K562 (cell line): ENCODE results near the gene SLC2A4. TPM values are rescaled to one million over a fixed set of nuclear protein-coding genes. Genes with fewer than 3 reads are reported as not detected.

Experiments
- CBX2 ChIP-seq: fragments of 200-600 bp; sonication (generic); IDR thresholded peaks from one replicate; pipeline ENCODE4 v1.6.1; 2012; ENCODE audit warnings: mild to moderate bottlenecking, low read length, inconsistent platforms; ENCODE audit not compliant: insufficient read depth, poor library complexity, severe bottlenecking
- CC2D1A ChIP-seq: fragments of 450-650 bp; IDR thresholded peaks from 2 replicates; pipeline ENCODE4 v1.6.1; 2017; ENCODE audit warnings: mild to moderate bottlenecking
- FOXJ3 ChIP-seq: sonication (generic); formaldehyde crosslinking; IDR thresholded peaks from 2 replicates; pipeline ENCODE4 v1.4.0; 2020; ENCODE audit warnings: mild to moderate bottlenecking, missing genetic modification reagents
- FOXM1 ChIP-seq, 2 experiments: fragments of 450-650 bp in 1 of 2; sonication (generic) in 1 of 2; formaldehyde crosslinking in 1 of 2; IDR thresholded peaks; 2 replicates each; pipeline versions ENCODE4 v1.6.1 to v1.9.0; 2017 to 2022; ENCODE audit warnings: low read depth in 2 of 2, mild to moderate bottlenecking in 2 of 2, missing genetic modification reagents in 1 of 2, moderate library complexity in 1 of 2
- GABPB1 ChIP-seq: sonication (generic); formaldehyde crosslinking; IDR thresholded peaks from 2 replicates; pipeline ENCODE4 v1.8.0; 2022; ENCODE audit warnings: mild to moderate bottlenecking, missing genetic modification reagents
- GABPB2 ChIP-seq: fragments of 250-450 bp; sonication (Bioruptor Pico); conservative IDR thresholded peaks from 2 replicates; pipeline ENCODE4 v1.5.1; 2021; ENCODE audit warnings: mild to moderate bottlenecking
- ILK ChIP-seq: fragments of 450-650 bp; IDR thresholded peaks from 2 replicates; pipeline ENCODE4 v1.6.1; 2016; ENCODE audit warnings: missing genetic modification characterization, low read depth, mild to moderate bottlenecking, missing compliant biosample characterization, moderate library complexity, borderline replicate concordance
- LARP7 ChIP-seq: fragments of 450-650 bp; IDR thresholded peaks from 2 replicates; pipeline ENCODE4 v1.6.1; 2016
- MECOM ChIP-seq: fragments of 250-450 bp; sonication (Bioruptor Pico); IDR thresholded peaks from 2 replicates; pipeline ENCODE4 v1.8.0; 2022; ENCODE audit warnings: inconsistent platforms
- MYC ChIP-seq, 2 experiments: fragments of 250-450 bp in 1 of 2; sonication (Bioruptor Pico) in 1 of 2; IDR thresholded peaks; 2 replicates each; pipeline versions ENCODE4 v1.5.1 to v1.6.1; 2012 to 2021; ENCODE audit warnings: low read depth in 2 of 2, borderline replicate concordance in 1 of 2, improper control_type of control experiment in 1 of 2, low read length in 1 of 2, mild to moderate bottlenecking in 1 of 2, moderate library complexity in 1 of 2
- THRAP3 ChIP-seq: fragments of 450-650 bp; IDR thresholded peaks from 2 replicates; pipeline ENCODE4 v1.6.1; 2016; ENCODE audit warnings: mild to moderate bottlenecking, inconsistent platforms, borderline replicate concordance
- ZFP30 ChIP-seq: fragments of 250-450 bp; sonication (Bioruptor Pico); IDR thresholded peaks from 2 replicates; pipeline ENCODE4 v1.8.0; 2022; ENCODE audit warnings: moderate library complexity, mild to moderate bottlenecking, inconsistent platforms, borderline replicate concordance
- ZKSCAN3 ChIP-seq: fragments of 250-450 bp; sonication (Bioruptor Pico); IDR thresholded peaks from 2 replicates; pipeline ENCODE4 v1.4.0; 2020
- ZSCAN29 ChIP-seq: fragments of 450-650 bp; IDR thresholded peaks from 2 replicates; pipeline ENCODE4 v1.6.1; 2017
- polyA plus RNA-seq, 8 experiments: library from polyadenylated mRNA; depleted of rRNA in 4 of 8; stranded (reverse) in 5 of 8; unstranded in 3 of 8; fragments of >200 nt; fragmentation: Nextera tagmentation in 2 of 8; fragmentation: Illumina TruSeq in 1 of 8; extraction: Ambion mirVana in 2 of 8; extraction: Trizol in 1 of 8; gene quantifications; 2 replicates each; pipeline versions ENCODE4 v1.2.1 to v1.2.3, GENCODE V29; 2011 to 2014; ENCODE audit warnings: inconsistent platforms in 1 of 8, missing spikeins in 1 of 8
- total RNA-seq, 7 experiments: library from RNA; depleted of rRNA in 6 of 7; stranded (reverse); fragments of >200 nt in 6 of 7; fragmentation: Illumina TruSeq in 2 of 7; extraction: Trizol in 2 of 7; gene quantifications; 2 replicates each; pipeline versions ENCODE4 v1.2.1 to v1.2.3, GENCODE V29; 2011 to 2021; ENCODE audit warnings: low replicate concordance in 1 of 7
- TF ChIP-seq, protein P1 (sequence below): fragments of 450-650 bp; IDR thresholded peaks from 2 replicates; pipeline ENCODE4 v1.6.1; 2018; ENCODE audit warnings: mild to moderate bottlenecking, low read depth; ENCODE audit not compliant: partially characterized antibody
- TF ChIP-seq, protein P2 (sequence below): fragments of 250-450 bp; sonication (Bioruptor Pico); IDR thresholded peaks from 2 replicates; pipeline ENCODE4 v1.5.0; 2021; ENCODE audit warnings: mild to moderate bottlenecking, moderate library complexity
- TF ChIP-seq, protein P3 (sequence below): fragments of 450-650 bp; IDR thresholded peaks from 2 replicates; pipeline ENCODE4 v1.6.1; 2018; ENCODE audit not compliant: partially characterized antibody

The SLC2A4 gene
- total and polyA plus RNA-seq, 9 of the 15 experiments (the other 6 are each of a cell fraction or from before 2014, with no cell fraction given) = 0.74 to 3.5 (median 1.6) TPM

DNA sequence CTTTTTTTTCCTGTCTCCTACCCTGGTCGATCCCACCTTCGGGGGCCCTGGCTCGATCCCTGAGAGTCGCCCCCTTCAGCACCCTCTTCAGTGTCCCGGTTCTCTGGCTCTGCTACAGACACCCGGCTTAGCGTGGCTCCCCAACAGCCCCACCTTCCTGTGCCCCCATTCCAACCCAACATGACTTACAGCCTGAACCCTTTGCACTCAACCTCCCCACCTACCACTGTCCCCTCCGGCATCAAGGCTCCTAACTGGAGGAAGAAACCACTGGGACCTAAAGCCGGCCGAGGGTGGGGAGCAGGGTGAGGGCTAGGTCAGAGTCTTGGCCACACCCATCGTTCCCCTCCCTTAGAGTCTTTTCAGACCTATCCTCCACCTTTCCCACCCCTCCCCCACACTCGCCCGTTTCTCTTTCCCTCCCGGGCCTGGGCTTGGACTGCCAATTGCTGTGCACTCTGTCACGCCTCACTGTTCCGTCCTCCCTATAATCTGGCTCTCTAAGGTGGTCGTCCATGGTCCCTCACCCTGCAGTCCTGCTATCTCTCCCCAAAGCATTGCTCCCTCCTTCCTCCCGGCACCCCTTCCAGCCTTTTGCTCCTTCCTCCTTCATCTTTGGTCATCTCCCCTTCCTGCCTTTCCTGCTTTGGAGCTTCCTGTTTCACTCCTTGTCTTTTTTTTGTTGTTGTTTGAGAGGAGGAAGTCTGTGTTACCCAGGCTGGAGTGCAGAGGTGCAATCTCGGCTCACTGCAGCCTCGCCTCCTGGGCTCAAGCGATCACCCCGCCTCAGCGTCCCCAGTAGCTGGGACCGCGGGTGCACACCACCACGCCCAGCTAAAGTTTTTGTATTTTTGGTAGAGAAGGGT lies 18.4 kb upstream of the SLC2A4 start (continued):
- TF ChIP-seq MYC (IDR thresholded peaks at IDR 0.05; ENCODE audit: low read depth, low read length) (no peak), MYC (CRISPR knock-in tag; IDR thresholded peaks at IDR 0.05; ENCODE audit: borderline replicate concordance, low read depth) (no peak), GABPB1 (CRISPR knock-in tag) (no peak), MECOM (CRISPR knock-in tag) (no peak), CBX2 (no peak), ZSCAN29 (no peak), FOXJ3 (CRISPR knock-in tag) (no peak), GABPB2 (CRISPR knock-in tag) (no peak), ILK (no peak), CC2D1A (no peak), ZFP30 (CRISPR knock-in tag) (no peak), THRAP3 (no peak), LARP7 (0 out of 2 replicates have a peak, but pooled peaks have one; percentile 42), ZKSCAN3 (CRISPR knock-in tag) (no peak), FOXM1 (IDR thresholded peaks at IDR 0.05; ENCODE audit: low read depth) (no peak), FOXM1 (CRISPR knock-in tag; IDR thresholded peaks at IDR 0.05; ENCODE audit: low read depth) (no peak)
- TF ChIP-seq, protein P1, sequence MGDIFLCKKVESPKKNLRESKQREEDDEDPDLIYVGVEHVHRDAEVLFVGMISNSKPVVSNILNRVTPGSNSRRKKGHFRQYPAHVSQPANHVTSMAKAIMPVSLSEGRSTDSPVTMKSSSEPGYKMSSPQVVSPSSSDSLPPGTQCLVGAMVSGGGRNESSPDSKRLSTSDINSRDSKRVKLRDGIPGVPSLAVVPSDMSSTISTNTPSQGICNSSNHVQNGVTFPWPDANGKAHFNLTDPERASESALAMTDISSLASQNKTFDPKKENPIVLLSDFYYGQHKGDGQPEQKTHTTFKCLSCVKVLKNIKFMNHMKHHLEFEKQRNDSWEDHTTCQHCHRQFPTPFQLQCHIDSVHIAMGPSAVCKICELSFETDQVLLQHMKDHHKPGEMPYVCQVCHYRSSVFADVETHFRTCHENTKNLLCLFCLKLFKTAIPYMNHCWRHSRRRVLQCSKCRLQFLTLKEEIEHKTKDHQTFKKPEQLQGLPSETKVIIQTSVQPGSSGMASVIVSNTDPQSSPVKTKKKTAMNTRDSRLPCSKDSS = no peak
- TF ChIP-seq, protein P2, sequence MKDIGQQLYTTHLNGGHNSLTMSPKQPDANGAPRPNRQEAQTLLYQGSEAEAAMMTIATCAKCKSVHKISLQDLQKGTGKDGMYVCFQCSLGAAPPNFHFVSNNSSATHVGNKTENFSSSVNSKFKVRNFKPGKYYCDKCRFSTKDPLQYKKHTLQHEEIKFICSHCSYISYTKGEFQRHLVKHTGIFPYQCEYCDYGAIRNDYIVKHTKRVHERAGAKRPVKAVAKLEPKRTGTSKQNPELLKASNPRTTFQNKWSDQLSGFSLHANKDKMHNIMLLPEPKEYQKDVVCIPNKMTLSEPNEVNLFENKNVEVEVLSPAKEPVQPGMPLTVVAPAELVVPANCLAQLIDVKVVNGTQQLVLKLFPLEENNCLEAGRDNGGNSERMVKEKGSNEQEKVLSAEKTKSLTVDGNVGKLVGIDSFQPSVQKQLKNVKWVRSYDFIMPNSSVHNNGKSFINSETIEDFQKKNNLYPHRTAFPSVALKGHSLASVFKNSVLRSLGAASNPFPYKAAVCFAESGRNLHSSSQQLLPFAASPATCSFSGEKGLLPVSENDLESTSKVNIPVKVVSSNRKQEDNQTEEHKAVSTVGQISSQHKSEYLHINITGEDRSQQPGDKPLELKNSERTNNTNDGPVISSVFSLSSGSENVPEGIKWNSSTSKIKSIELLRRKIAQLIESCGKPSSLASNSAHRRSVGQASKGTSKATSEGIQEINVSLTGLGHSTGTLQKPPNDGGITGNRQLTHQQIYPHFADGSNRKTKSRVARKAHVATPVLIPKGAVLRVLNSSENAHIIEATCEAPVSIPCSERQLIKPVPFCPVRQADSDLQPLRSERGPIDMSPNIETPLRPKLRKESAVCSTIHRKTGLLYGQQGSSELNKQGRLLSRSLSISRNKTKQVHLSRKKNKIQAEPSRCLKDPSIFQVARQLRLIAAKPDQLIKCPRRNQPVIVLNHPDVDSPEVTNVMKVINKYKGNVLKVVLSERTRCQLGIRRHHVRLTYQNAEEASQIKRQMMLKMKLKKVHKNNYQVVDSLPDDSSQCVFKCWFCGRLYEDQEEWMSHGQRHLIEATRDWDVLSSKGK (CRISPR knock-in tag) = no peak
- TF ChIP-seq, protein P3, sequence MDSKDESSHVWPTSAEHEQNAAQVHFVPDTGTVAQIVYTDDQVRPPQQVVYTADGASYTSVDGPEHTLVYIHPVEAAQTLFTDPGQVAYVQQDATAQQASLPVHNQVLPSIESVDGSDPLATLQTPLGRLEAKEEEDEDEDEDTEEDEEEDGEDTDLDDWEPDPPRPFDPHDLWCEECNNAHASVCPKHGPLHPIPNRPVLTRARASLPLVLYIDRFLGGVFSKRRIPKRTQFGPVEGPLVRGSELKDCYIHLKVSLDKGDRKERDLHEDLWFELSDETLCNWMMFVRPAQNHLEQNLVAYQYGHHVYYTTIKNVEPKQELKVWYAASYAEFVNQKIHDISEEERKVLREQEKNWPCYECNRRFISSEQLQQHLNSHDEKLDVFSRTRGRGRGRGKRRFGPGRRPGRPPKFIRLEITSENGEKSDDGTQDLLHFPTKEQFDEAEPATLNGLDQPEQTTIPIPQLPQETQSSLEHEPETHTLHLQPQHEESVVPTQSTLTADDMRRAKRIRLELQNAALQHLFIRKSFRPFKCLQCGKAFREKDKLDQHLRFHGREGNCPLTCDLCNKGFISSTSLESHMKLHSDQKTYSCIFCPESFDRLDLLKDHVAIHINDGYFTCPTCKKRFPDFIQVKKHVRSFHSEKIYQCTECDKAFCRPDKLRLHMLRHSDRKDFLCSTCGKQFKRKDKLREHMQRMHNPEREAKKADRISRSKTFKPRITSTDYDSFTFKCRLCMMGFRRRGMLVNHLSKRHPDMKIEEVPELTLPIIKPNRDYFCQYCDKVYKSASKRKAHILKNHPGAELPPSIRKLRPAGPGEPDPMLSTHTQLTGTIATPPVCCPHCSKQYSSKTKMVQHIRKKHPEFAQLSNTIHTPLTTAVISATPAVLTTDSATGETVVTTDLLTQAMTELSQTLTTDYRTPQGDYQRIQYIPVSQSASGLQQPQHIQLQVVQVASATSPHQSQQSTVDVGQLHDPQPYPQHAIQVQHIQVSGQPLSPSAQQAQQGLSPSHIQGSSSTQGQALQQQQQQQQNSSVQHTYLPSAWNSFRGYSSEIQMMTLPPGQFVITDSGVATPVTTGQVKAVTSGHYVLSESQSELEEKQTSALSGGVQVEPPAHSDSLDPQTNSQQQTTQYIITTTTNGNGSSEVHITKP = peak; percentile 78
